ENCODE measurements around the gene CHST13. TPM values are rescaled to one million over a fixed set of nuclear protein-coding genes. Genes with fewer than 3 reads are reported as not detected.

CHST13 gene
- total RNA-seq, 1 donor from 2014 or later = not detected

- peak; percentile 65 to 79 for DNase-seq (ENCODE audit: low read depth in 2 of 2)
Measured at GRCh38 chr3:126540342-126540849, 16.4 kb downstream of the CHST13 start.

GRCh38 chr3:126540951-126541627, 17.1 kb downstream of the CHST13 start:
- no peak for DNase-seq (ENCODE audit: low read depth in 2 of 2)

GRCh38 chr3:126541628-126542339, 17.8 kb downstream of the CHST13 start:
- DNase-seq (ENCODE audit: low read depth in 2 of 2) = no peak

- DNase-seq (ENCODE audit: low read depth in 2 of 2) = no peak
Measured at GRCh38 chr3:126542340-126543241, 18.6 kb downstream of the CHST13 start.

- DNase-seq (ENCODE audit: low read depth in 2 of 2) = no peak
Measured at GRCh38 chr3:126543457-126544061, 19.6 kb downstream of the CHST13 start.

- DNase-seq (ENCODE audit: low read depth in 2 of 2) = no peak
Measured at GRCh38 chr3:126544596-126545281, 20.8 kb downstream of the CHST13 start.

GRCh38 chr3:126545544-126545943, 21.6 kb downstream of the CHST13 start:
- DNase-seq (ENCODE audit: low read depth in 2 of 2) = no peak

GRCh38 chr3:126546013-126546412, 22.1 kb downstream of the CHST13 start:
- DNase-seq (ENCODE audit: low read depth in 2 of 2) = no peak

- DNase-seq (ENCODE audit: low read depth in 2 of 2) = no peak
Measured at GRCh38 chr3:126546549-126547239, 22.7 kb downstream of the CHST13 start.

- no peak for DNase-seq (ENCODE audit: low read depth in 2 of 2)
Measured at GRCh38 chr3:126547721-126548120, 23.8 kb downstream of the CHST13 start.

- DNase-seq (ENCODE audit: low read depth in 2 of 2) = no peak
Measured at GRCh38 chr3:126548556-126549466, 24.9 kb downstream of the CHST13 start.

- no peak for DNase-seq (ENCODE audit: low read depth in 2 of 2)
Measured at GRCh38 chr3:126549861-126550487, 26.0 kb downstream of the CHST13 start.

- DNase-seq (ENCODE audit: low read depth in 2 of 2) = no peak
Measured at GRCh38 chr3:126550488-126551051, 26.6 kb downstream of the CHST13 start.

- DNase-seq (ENCODE audit: low read depth in 2 of 2) = no peak
Measured at GRCh38 chr3:126551121-126551838, 27.3 kb downstream of the CHST13 start.

- DNase-seq (ENCODE audit: low read depth in 2 of 2) = no peak
Measured at GRCh38 chr3:126551839-126552687, 28.1 kb downstream of the CHST13 start.

- no peak for DNase-seq (ENCODE audit: low read depth in 2 of 2)
Measured at GRCh38 chr3:126552688-126553283, 28.8 kb downstream of the CHST13 start.

Measured in lung microvascular endothelial cell (primary cell).